Sigmoid colon (tissue), 7 donors: ENCODE measurements around the gene PACRG. TPM values are rescaled to one million over a fixed set of nuclear protein-coding genes. Genes with fewer than 3 reads are reported as not detected.

ENCODE experiments used
- DNase-seq: peaks from one replicate; pipeline ENCODE4 v3.0.0-alpha.2; 2019
- H3K27ac ChIP-seq, 4 donors: fragments of 200-600 bp; sonication (generic); one replicate each; pipeline ENCODE4 v1.5.1; 2016 to 2019; ENCODE audit warnings: mild to moderate bottlenecking in 1 of 4
- H3K27me3 ChIP-seq, 3 donors: fragments of 200-600 bp; sonication (generic); one replicate each; pipeline ENCODE4 v1.5.1; 2019; ENCODE audit warnings: mild to moderate bottlenecking in 1 of 3
- H3K36me3 ChIP-seq, 4 donors: fragments of 200-600 bp; sonication (generic); one replicate each; pipeline ENCODE4 v1.5.1; 2016 to 2019
- H3K4me1 ChIP-seq, 4 donors: fragments of 200-600 bp; sonication (generic); one replicate each; pipeline ENCODE4 v1.5.1; 2017 to 2019
- H3K4me3 ChIP-seq, 4 donors: fragments of 200-600 bp; sonication (generic); one replicate each; pipeline ENCODE4 v1.5.1; 2017 to 2019; ENCODE audit warnings: mild to moderate bottlenecking in 2 of 4, moderate library complexity in 1 of 4
- H3K9me3 ChIP-seq, 4 donors: fragments of 200-600 bp in 3 of 4; sonication (generic) in 3 of 4; one replicate each; pipeline versions ENCODE4 v1.5.1 to v1.6.1; 2013 to 2019
- EP300 ChIP-seq, 4 donors: sonication (generic); formaldehyde crosslinking; IDR thresholded peaks; one replicate each; pipeline ENCODE4 v1.6.1; 2017; ENCODE audit warnings: antibody characterized with exemption in 4 of 4
- POLR2A ChIP-seq, 2 donors: fragments of 450-650 bp; IDR thresholded peaks; one replicate each; pipeline ENCODE4 v1.6.1; 2016; ENCODE audit warnings: antibody characterized with exemption in 2 of 2, mild to moderate bottlenecking in 2 of 2, moderate library complexity in 2 of 2
- POLR2AphosphoS5 ChIP-seq, 4 donors: sonication (generic); formaldehyde crosslinking; IDR thresholded peaks; one replicate each; pipeline ENCODE4 v1.6.1; 2017; ENCODE audit warnings: antibody characterized with exemption in 4 of 4
- WGBS, 2 donors: extraction: QIAGEN DNeasy Blood & Tissue Kit; methylation state at CpG; one replicate each; pipeline ENCODE4 v1.1.7; 2013; 5-methylcytosine and 5-hydroxymethylcytosine counted together
- intact Hi-C: fragments of 100-400 bp; cut with DNase I; formaldehyde crosslinking; loops from one replicate; pipeline ENCODE4 v1.15.1; 2023
- polyA plus RNA-seq, 3 donors: library from polyadenylated mRNA; stranded (reverse); fragments of 200-250 nt; gene quantifications; one replicate each; pipeline ENCODE4 v1.2.3, GENCODE V29; 2013
- total RNA-seq, 4 donors: library from RNA; depleted of rRNA; stranded (reverse); fragments of >200 nt; gene quantifications; one replicate each; pipeline ENCODE4 v1.1.0, GENCODE V29; 2016
- TF ChIP-seq, protein P1 (sequence below), 4 experiments: fragments of 450-650 bp in 3 of 4; fragments of 200-600 bp in 1 of 4; IDR thresholded peaks; one replicate each; pipeline ENCODE4 v1.5.1; 2016 to 2019; ENCODE audit warnings: antibody characterized with exemption in 4 of 4, mild to moderate bottlenecking in 3 of 4, moderate library complexity in 2 of 4
- donor health status: healthy with polysubstance abuse.
- donor health status: Bipolar disorder and iron deficiency.
- donor health status: healthy.

The PACRG gene
- total and polyA plus RNA-seq, 7 donors = 0.12 to 6.9 (median 0.95) TPM; not detected in 2

DNA sequence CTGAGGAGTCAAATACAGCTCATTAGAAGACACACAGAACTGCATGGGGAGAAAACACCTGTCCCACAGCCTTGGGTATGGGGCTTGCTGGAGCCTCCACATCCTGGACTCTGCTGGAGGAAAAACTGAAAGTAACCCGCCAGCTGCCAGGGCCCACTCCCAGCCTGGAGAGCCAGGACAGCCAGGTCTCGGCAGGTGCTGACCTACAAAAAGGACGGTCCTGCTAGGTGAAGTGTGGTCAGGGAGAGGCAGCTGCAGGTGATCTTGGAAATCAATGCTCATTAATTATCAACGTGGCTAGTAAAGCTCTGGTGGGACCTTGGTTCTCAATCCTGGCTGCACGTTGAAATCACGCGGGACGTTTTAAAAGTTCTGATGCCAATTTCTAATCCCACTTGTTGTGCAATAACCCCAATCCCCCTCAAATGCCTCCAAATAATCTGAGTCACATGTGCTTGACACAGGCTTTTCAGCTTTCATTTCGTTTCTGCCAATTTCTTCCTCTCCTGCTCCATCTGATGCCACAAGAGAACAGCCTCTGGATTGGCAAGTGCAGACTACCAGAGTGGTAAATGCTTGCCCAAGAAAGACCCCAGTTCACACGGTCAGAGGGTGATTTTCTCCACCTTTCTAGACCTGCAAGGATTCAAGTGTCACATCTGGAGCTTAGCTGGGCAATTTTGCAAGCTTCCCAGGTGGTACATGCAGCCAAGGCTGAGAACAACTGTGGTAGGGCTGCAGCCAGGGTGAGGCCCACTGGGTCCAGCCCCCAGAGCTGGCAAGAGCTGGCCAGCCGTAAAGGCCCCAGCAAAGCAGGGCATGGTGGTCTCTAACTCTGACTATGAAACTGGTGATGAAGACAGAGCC lies 434.5 kb downstream of the PACRG start:
- Histone ChIP-seq H3K36me3 (no peaks in the 10 kb centered on the region), H3K9me3 (no peaks in the 10 kb centered on the region), H3K4me3 (no peak overlapping the region), H3K27me3 (no peaks in the 10 kb centered on the region), H3K27ac (no peak overlapping the region), H3K4me1 (no peaks in the 10 kb centered on the region)
- intact Hi-C loops = no loop called here
- no peak for DNase-seq
- TF ChIP-seq POLR2AphosphoS5 (IDR thresholded peaks at IDR 0.05) (no peak), EP300 (IDR thresholded peaks at IDR 0.05) (no peak), POLR2A (IDR thresholded peaks at IDR 0.05) (no peak)
- TF ChIP-seq, protein P1, sequence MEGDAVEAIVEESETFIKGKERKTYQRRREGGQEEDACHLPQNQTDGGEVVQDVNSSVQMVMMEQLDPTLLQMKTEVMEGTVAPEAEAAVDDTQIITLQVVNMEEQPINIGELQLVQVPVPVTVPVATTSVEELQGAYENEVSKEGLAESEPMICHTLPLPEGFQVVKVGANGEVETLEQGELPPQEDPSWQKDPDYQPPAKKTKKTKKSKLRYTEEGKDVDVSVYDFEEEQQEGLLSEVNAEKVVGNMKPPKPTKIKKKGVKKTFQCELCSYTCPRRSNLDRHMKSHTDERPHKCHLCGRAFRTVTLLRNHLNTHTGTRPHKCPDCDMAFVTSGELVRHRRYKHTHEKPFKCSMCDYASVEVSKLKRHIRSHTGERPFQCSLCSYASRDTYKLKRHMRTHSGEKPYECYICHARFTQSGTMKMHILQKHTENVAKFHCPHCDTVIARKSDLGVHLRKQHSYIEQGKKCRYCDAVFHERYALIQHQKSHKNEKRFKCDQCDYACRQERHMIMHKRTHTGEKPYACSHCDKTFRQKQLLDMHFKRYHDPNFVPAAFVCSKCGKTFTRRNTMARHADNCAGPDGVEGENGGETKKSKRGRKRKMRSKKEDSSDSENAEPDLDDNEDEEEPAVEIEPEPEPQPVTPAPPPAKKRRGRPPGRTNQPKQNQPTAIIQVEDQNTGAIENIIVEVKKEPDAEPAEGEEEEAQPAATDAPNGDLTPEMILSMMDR (IDR thresholded peaks at IDR 0.05) = no peak
- WGBS, 2 donors = 78 to 86% methylated on average over 11 of the region's 11 CpGs

DNA sequence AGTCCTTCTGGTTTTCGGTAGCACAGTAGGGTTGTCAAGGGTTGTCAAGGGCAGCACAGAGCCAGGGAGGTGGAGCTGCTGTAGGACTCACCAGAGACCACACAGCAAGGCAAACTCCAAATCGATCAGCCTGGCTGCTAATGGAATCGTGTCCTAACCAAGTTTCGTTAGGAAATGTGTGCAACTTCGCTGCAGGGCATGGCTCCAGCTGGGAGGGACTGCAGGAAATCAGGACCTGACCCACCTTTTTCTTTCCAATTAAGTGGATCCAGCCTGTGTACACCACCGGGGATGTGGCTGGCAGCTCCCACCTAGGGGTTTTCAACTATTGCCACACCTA lies 435.1 kb downstream of the PACRG start:
- Histone ChIP-seq H3K4me3 (no peak overlapping the region), H3K4me1 (no peaks in the 10 kb centered on the region), H3K27ac (no peak overlapping the region), H3K9me3 (no peaks in the 10 kb centered on the region), H3K27me3 (no peaks in the 10 kb centered on the region), H3K36me3 (no peaks in the 10 kb centered on the region)
- TF ChIP-seq POLR2A (IDR thresholded peaks at IDR 0.05) (no peak), POLR2AphosphoS5 (IDR thresholded peaks at IDR 0.05) (no peak), EP300 (IDR thresholded peaks at IDR 0.05) (no peak)
- TF ChIP-seq, protein P1 (IDR thresholded peaks at IDR 0.05) = no peak
- DNase-seq = no peak
- WGBS, 2 donors = 76 to 79% methylated on average over 6 of the region's 6 CpGs
- intact Hi-C loops = no loop called here

DNA sequence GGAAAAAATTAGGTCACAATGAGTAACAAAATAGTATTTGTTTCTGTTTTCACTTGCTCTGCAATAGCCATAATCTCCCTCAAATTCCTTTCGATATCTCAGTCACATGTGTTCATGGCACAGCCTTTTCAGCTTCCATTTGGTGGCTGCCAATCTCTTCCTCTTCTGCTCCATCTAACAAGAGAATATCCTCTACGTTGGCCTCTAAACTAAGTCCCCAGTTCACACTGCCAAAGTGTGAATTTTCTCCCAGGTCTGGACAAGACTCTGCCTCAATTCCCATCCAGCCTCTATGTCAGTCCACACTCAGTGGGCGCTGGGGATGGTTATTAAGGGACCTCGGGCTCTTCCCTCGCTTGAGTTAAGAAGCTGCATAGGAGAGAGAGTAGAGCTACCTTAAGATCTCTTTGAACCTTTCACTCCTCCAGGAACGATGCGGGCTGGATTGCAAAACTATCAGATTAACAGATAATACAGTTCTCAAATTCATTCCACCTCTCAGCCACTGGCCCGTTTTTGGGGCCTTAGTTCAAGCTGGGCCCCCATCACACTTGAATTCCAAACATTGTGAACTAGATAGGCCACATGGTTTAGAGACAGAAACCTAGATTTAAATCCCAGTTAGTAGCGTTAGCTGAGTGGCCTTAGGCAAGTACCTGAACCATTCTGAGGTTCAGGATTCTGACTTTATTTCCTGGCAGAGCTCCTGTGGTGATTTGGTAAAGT lies 436.6 kb downstream of the PACRG start:
- Histone ChIP-seq H3K36me3 (no peaks in the 10 kb centered on the region), H3K4me1 (no peaks in the 10 kb centered on the region), H3K27ac (no peak overlapping the region), H3K9me3 (no peaks in the 10 kb centered on the region), H3K4me3 (no peak overlapping the region), H3K27me3 (no peaks in the 10 kb centered on the region)
- intact Hi-C loops = no loop called here
- WGBS, 2 donors = 80 to 88% methylated on average over 9 of the region's 9 CpGs
- DNase-seq = no peak
- TF ChIP-seq EP300 (IDR thresholded peaks at IDR 0.05) = no peak
- TF ChIP-seq, protein P1 (IDR thresholded peaks at IDR 0.05) = no peak
- no peak for TF ChIP-seq POLR2A (IDR thresholded peaks at IDR 0.05)
- no peak for TF ChIP-seq POLR2AphosphoS5 (IDR thresholded peaks at IDR 0.05)

DNA sequence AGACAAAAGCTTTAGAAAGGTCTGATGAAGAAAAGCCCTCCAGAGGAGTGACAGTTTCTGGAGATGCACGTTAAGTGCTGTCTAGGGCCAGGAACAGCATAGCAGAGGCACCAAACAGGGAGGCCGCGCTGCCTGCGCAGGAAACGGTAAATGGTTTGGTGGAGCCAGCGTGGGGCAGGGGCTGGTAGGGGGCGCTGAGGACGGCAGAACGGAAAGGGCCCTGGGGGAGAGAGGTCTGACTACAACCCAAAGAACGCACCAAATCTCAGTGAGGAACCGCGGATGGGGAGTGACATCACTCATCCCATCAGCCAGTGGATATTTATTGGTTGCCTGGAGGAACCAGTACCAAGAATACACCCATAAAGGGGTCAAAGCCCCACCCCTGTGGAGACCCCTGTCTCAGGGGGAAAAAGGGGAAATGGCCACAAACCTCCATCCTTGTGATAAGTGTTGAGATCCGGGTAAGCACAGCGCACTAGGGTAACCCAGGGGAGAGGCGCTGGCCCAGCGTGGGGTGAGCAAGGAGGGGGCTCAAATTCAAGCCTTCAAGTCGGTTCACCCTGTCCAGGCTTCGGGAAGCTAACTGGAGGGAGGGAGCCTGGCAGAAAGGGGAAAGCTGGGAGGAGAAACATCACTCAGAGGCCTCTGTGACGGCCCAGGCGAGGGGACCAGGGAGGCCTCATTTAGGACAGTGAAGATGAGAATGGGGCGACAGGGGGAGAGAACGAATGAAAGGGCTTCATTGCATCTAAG lies 437.6 kb downstream of the PACRG start:
- no peak for TF ChIP-seq EP300 (IDR thresholded peaks at IDR 0.05)
- TF ChIP-seq, protein P1 (IDR thresholded peaks at IDR 0.05) = no peak
- Histone ChIP-seq H3K4me1 (no peaks in the 10 kb centered on the region), H3K4me3 (no peak overlapping the region), H3K9me3 (no peaks in the 10 kb centered on the region), H3K27me3 (no peaks in the 10 kb centered on the region), H3K27ac (peak overlapping the region in 2 of 4 donors; percentile 34 to 44), H3K36me3 (no peaks in the 10 kb centered on the region)
- WGBS, 2 donors = 90% methylated on average over 22 of the region's 22 CpGs
- DNase-seq = no peak
- intact Hi-C loops = no loop called here
